CD4-positive, alpha-beta T cell (primary cell): Measurements from ENCODE around the gene ZBTB7C. TPM values are rescaled to one million over a fixed set of nuclear protein-coding genes. Genes with fewer than 3 reads are reported as not detected.

ENCODE experiments used
- ATAC-seq: fragments of 200-7000 bp; cut with Tn5 transposase; one replicate; pipeline ENCODE4 v1.10.0; 2022; ENCODE audit warnings: mild to moderate bottlenecking; ENCODE audit not compliant: poor library complexity
- CTCF ChIA-PET: fragments of 350-600 bp; sonication (Branson Sonifier 250); formaldehyde crosslinking; loops from one replicate; lab custom pipeline; 2021; ENCODE audit warnings: antibody characterized with exemption, inconsistent platforms; lab: Charles Lee
- POLR2A ChIA-PET: fragments of 350-600 bp; sonication (Branson Sonifier 250); formaldehyde crosslinking; loops from one replicate; lab custom pipeline; 2021; ENCODE audit warnings: antibody characterized with exemption, inconsistent platforms; lab: Charles Lee
- DNase-seq, 14 experiments: peaks; one replicate each; pipeline ENCODE4 v3.0.0-alpha.2; 2013 to 2020; ENCODE audit warnings: mixed read lengths in 2 of 14
- H3K27ac ChIP-seq, 2 donors: one replicate each; pipeline versions ENCODE4 v1.5.1 to v1.7.0; 2013; ENCODE audit warnings: low read length in 2 of 2, low read depth in 1 of 2, mild to moderate bottlenecking in 1 of 2
- H3K27me3 ChIP-seq, 2 experiments: 1 replicate in 1 of 2; 2 replicates in 1 of 2; pipeline versions ENCODE4 v1.6.1 to v1.7.0; 2013; ENCODE audit warnings: low read length in 2 of 2, control low read depth in 1 of 2, mild to moderate bottlenecking in 1 of 2, moderate library complexity in 1 of 2; ENCODE audit not compliant: insufficient read depth in 2 of 2, control insufficient read depth in 1 of 2
- H3K36me3 ChIP-seq: one replicate; pipeline ENCODE4 v1.6.1; 2013; ENCODE audit warnings: low read length, control low read depth; ENCODE audit not compliant: insufficient read depth
- H3K4me1 ChIP-seq: one replicate; pipeline ENCODE4 v1.6.1; 2013; ENCODE audit warnings: low read length, control low read depth; ENCODE audit not compliant: insufficient read depth
- H3K4me3 ChIP-seq: one replicate; pipeline ENCODE4 v1.5.1; 2013; ENCODE audit warnings: mild to moderate bottlenecking, low read length, moderate library complexity
- H3K9me3 ChIP-seq, 2 experiments: 1 replicate in 1 of 2; 2 replicates in 1 of 2; pipeline versions ENCODE4 v1.6.1 to v1.7.0; 2013; ENCODE audit warnings: low read length in 2 of 2, mild to moderate bottlenecking in 2 of 2, control low read depth in 1 of 2, moderate library complexity in 1 of 2; ENCODE audit not compliant: control insufficient read depth in 1 of 2, insufficient read depth in 1 of 2
- H3K27ac Mint-ChIP-seq: one replicate; pipeline ENCODE4 v1.8.0; 2020; ENCODE audit warnings: mixed read lengths
- H3K27me3 Mint-ChIP-seq: one replicate; pipeline ENCODE4 v1.8.0; 2021; ENCODE audit warnings: mixed read lengths
- H3K36me3 Mint-ChIP-seq: one replicate; pipeline ENCODE4 v1.8.0; 2021; ENCODE audit warnings: low read depth, mixed read lengths
- H3K4me1 Mint-ChIP-seq: one replicate; pipeline ENCODE4 v1.8.0; 2021; ENCODE audit warnings: low read depth, mixed read lengths
- H3K4me3 Mint-ChIP-seq: one replicate; pipeline ENCODE4 v1.8.0; 2020; ENCODE audit warnings: mild to moderate bottlenecking, mixed read lengths
- H3K9me3 Mint-ChIP-seq: one replicate; pipeline ENCODE4 v1.8.0; 2020; ENCODE audit warnings: mixed read lengths
- intact Hi-C, 2 experiments: fragments of 100-400 bp; cut with DNase I in 1 of 2; cut with micrococcal nuclease in 1 of 2; formaldehyde crosslinking; loops; one replicate each; pipeline versions ENCODE4 v1.15.1 to v1.9.0; 2023 to 2025; cut with DNase I, micrococcal nuclease
- total RNA-seq, 174 experiments: library from RNA in 2 of 174; stranded (reverse) in 2 of 174; gene quantifications; one replicate each; pipeline ENCODE4 v1.2.3 and lab custom pipeline; 2021 to 2026
- TF ChIP-seq, protein P1 (sequence below): fragments of 200-600 bp; IDR thresholded peaks from one replicate; pipeline ENCODE4 v1.8.0; 2022; ENCODE audit warnings: antibody characterized with exemption, mild to moderate bottlenecking

The ZBTB7C gene
- total RNA-seq, 2 experiments from 2014 or later: not detected

DNA sequence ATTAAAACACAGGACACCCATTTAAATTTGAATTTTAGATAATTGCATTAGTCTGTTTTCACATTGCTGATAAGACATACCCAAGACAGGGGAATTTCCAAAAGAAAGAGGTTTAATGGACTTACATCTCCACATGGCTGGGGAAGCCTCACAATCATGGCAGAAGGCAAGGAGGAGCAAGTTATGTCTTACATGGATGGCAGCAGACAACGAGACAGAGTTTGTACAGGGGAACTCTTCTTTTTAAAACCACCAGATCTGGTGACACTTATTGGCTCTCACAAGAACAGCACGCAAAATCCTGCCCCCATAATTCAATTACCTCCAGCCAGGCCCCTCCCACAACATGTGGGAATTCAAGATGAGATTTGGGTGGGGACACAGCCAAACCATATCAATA, 398.9 kb downstream of the ZBTB7C start:
- Mint-ChIP-seq H3K36me3 (no peaks in the 10 kb centered on the region), H3K9me3 (no peaks in the 10 kb centered on the region), H3K27ac (no peak overlapping the region), H3K27me3 (peaks cover 20% of the 10 kb centered on the region), H3K4me3 (no peak overlapping the region), H3K4me1 (peaks cover 6% of the 10 kb centered on the region)
- H3K27ac ChIP-seq: no peak overlapping the region
- ATAC-seq: no peak
- peaks cover 12% of the 10 kb centered on the region for H3K4me1 ChIP-seq
- no peak overlapping the region for H3K4me3 ChIP-seq
- TF ChIP-seq, protein P1, sequence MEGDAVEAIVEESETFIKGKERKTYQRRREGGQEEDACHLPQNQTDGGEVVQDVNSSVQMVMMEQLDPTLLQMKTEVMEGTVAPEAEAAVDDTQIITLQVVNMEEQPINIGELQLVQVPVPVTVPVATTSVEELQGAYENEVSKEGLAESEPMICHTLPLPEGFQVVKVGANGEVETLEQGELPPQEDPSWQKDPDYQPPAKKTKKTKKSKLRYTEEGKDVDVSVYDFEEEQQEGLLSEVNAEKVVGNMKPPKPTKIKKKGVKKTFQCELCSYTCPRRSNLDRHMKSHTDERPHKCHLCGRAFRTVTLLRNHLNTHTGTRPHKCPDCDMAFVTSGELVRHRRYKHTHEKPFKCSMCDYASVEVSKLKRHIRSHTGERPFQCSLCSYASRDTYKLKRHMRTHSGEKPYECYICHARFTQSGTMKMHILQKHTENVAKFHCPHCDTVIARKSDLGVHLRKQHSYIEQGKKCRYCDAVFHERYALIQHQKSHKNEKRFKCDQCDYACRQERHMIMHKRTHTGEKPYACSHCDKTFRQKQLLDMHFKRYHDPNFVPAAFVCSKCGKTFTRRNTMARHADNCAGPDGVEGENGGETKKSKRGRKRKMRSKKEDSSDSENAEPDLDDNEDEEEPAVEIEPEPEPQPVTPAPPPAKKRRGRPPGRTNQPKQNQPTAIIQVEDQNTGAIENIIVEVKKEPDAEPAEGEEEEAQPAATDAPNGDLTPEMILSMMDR: no peak
- H3K9me3 ChIP-seq: peaks cover 4 to 6% of the 10 kb centered on the region in 2 experiments
- POLR2A ChIA-PET: no interaction called here
- peaks cover 10% of the 10 kb centered on the region in 2 experiments for H3K27me3 ChIP-seq
- peak in 1 of 14 experiments; percentile 2 for DNase-seq
- H3K36me3 ChIP-seq: no peaks in the 10 kb centered on the region
- intact Hi-C loops: no loop called here
- CTCF ChIA-PET: no interaction called here

- CTCF ChIA-PET: no interaction called here
- TF ChIP-seq, protein P1: no peak
These were observed 400.0 kb downstream of the ZBTB7C start for GRCh38 chr18:48009116-48009745.

DNA sequence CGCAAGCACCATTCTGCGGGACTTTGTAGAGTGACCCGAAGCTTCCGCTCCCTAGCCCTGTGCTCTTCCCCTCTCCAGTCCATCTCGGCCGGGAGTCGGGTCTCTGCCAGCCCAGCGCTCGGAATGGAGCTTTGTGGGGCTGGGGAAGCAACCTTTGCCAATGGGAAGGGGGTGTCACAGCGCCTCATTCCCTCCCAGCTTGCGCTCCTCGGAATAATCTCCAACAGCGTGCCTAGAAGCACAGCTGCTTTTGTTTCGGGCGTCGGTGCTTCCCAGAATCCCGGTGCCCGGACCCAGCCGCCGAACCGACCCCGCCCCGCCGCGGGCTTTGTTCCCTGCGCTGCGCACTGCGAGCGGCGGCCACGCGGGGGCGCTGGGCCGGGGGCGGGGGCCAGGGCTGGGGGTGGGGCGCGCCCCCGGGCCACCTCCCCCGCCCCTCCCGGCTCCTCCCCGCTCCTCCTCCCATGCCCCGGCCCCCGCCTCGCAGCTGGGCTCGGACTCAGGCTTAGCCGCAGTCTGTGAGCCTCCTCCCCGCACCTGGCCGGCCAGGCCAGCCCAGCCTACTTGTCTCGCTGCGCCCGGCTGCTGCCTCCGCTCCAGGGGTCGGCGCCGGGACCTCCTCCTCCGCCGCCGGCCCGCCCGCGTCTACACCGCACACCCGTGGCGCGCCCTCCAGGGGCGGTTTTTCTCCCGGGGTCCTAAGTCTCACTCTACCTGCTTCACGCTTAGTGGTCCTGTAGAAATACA, 401.1 kb downstream of the ZBTB7C start:
- Mint-ChIP-seq H3K36me3 (no peaks in the 10 kb centered on the region), H3K27ac (no peak overlapping the region), H3K4me1 (peaks cover 6% of the 10 kb centered on the region), H3K9me3 (no peaks in the 10 kb centered on the region), H3K4me3 (peak overlapping the region; percentile 77), H3K27me3 (peaks cover 19% of the 10 kb centered on the region)
- ATAC-seq: peak; percentile 89
- intact Hi-C loops: loop anchor here in 1 of 2 experiments (5.0 kb wide), 1 partner anchor 76 kb away; the partner anchor contains the start of gene SMAD2
- ChIA-PET POLR2A (no interaction called here), CTCF (interaction anchor here (1.4 kb wide), 2 partner anchors 45 to 76 kb away, joined by 3 to 4 read pairs; no protein-coding TSS in a partner anchor)
- H3K27me3 ChIP-seq: peaks cover 10% of the 10 kb centered on the region in 2 experiments
- peaks cover 0 to 4% of the 10 kb centered on the region in 2 experiments for H3K9me3 ChIP-seq
- H3K4me1 ChIP-seq: peaks cover 12% of the 10 kb centered on the region
- peak overlapping the region; percentile 46 for H3K4me3 ChIP-seq
- TF ChIP-seq, protein P1: peak; percentile 23
- no peak overlapping the region for H3K27ac ChIP-seq
- H3K36me3 ChIP-seq: no peaks in the 10 kb centered on the region
- DNase-seq: peak; percentile 12 to 76 (median 32)

More at GRCh38 chr18:48009116-48009745, 400.0 kb downstream of the ZBTB7C start:
- H3K27ac Mint-ChIP-seq: no peak overlapping the region
- peaks cover 0 to 4% of the 10 kb centered on the region in 2 experiments for H3K9me3 ChIP-seq
- H3K4me1 ChIP-seq: peaks cover 12% of the 10 kb centered on the region
- H3K4me3 ChIP-seq: no peak overlapping the region
- POLR2A ChIA-PET: no interaction called here
- H3K9me3 Mint-ChIP-seq: no peaks in the 10 kb centered on the region
- no peak overlapping the region for H3K27ac ChIP-seq
- H3K4me1 Mint-ChIP-seq: peaks cover 6% of the 10 kb centered on the region
- ATAC-seq: no peak
- peaks cover 10% of the 10 kb centered on the region in 2 experiments for H3K27me3 ChIP-seq
- H3K27me3 Mint-ChIP-seq: peaks cover 20% of the 10 kb centered on the region
- H3K36me3 ChIP-seq: no peaks in the 10 kb centered on the region
- peak in 1 of 14 experiments; percentile 20 for DNase-seq
- intact Hi-C loops: loop anchor here in 1 of 2 experiments (5.0 kb wide), 1 partner anchor 77 kb away; the partner anchor contains the start of gene SMAD2
- H3K4me3 Mint-ChIP-seq: peak overlapping the region; percentile 79
- no peaks in the 10 kb centered on the region for H3K36me3 Mint-ChIP-seq
